Bronchial epithelial cell (primary cell): ENCODE measurements around the gene DLG1. TPM values are rescaled to one million over a fixed set of nuclear protein-coding genes. Genes with fewer than 3 reads are reported as not detected.

Experiments
- DNase-seq: peaks from one replicate; pipeline ENCODE4 v3.0.0-alpha.2; 2010; ENCODE audit warnings: low read depth
- FAIRE-seq: peaks from 2 replicates; lab custom pipeline; 2011; peaks lifted over from hg19 to GRCh38; lab: Jason Lieb, UNC
- H3K27me3 ChIP-seq: 2 replicates; pipeline ENCODE4 v1.5.1; 2011; ENCODE audit warnings: low read length; ENCODE audit not compliant: control insufficient read depth, insufficient read depth
- H3K36me3 ChIP-seq: 2 replicates; pipeline ENCODE4 v1.5.1; 2011; ENCODE audit warnings: low read length; ENCODE audit not compliant: control insufficient read depth, insufficient read depth
- H3K4me3 ChIP-seq: 2 replicates; pipeline ENCODE4 v1.5.1; 2011; ENCODE audit warnings: mild to moderate bottlenecking, low read depth, low read length, control low read depth
- total RNA-seq: library from RNA; depleted of rRNA; stranded (reverse); fragments of >200 nt; gene quantifications from 2 replicates; pipeline ENCODE4 v1.2.1, GENCODE V29; 2014
- TF ChIP-seq, protein P1 (sequence below): IDR thresholded peaks from 2 replicates; pipeline ENCODE4 v1.5.1; 2011; ENCODE audit warnings: mild to moderate bottlenecking, moderate library complexity, low read length, control low read depth, inconsistent platforms; ENCODE audit not compliant: insufficient read depth, severe bottlenecking

The DLG1 gene
- total RNA-seq, 1 donor from 2014 or later = 66.6 TPM

DNA sequence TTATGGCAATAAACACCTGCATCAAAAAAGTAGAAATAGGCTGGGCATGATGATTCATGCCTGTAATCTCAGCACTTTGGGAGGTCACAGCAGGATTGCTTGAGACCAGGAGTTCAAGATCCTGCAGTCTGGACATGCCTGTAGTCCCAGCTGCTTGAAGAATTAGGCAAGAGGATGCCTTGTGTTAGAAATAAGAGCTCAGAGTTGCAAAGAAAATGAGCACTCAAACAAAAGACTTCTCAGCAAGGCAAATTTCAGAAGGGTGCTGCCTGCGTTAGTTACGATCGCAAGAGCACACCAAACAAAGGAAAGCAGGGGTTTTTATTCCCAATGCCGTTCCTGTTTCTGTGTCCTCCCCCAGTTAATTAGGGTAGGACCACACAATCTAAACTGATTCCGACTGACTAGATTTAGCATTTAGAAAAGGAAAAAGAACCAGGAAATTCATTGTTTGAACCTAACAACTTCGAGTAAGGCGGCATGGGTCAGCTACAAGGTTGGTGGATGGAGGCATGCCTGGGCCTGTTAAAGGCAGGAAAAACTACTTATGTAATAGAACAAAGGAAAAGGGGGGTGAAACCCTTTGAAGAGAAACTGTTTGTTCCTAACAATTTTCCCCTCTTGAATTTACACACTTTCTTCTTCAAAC lies 55.5 kb downstream of the DLG1 start:
- DNase-seq (peak; percentile 40), FAIRE-seq (no peak)
- Histone ChIP-seq H3K36me3 (peaks cover 12% of the 10 kb centered on the region), H3K4me3 (no peak overlapping the region), H3K27me3 (no peaks in the 10 kb centered on the region)
- TF ChIP-seq, protein P1, sequence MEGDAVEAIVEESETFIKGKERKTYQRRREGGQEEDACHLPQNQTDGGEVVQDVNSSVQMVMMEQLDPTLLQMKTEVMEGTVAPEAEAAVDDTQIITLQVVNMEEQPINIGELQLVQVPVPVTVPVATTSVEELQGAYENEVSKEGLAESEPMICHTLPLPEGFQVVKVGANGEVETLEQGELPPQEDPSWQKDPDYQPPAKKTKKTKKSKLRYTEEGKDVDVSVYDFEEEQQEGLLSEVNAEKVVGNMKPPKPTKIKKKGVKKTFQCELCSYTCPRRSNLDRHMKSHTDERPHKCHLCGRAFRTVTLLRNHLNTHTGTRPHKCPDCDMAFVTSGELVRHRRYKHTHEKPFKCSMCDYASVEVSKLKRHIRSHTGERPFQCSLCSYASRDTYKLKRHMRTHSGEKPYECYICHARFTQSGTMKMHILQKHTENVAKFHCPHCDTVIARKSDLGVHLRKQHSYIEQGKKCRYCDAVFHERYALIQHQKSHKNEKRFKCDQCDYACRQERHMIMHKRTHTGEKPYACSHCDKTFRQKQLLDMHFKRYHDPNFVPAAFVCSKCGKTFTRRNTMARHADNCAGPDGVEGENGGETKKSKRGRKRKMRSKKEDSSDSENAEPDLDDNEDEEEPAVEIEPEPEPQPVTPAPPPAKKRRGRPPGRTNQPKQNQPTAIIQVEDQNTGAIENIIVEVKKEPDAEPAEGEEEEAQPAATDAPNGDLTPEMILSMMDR = no peak

DNA sequence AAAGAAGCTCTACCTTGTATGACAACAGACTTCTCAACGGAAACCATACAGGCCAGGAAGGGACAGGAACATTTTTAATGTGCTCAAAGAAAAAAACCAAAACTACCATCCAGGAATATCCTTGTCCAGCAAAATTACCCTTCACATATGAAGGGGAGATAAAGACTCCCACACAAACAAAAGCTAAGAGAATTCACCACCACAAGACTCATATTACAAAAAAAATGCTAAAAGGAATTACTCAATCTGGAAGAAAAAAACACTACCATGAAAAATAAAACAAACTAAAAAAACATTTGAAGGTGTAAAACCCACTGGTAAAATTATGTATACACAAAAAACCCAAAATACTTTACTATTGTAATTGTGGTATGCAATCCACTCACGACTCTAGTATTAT lies 57.2 kb downstream of the DLG1 start:
- Histone ChIP-seq H3K36me3 (peaks cover 8% of the 10 kb centered on the region), H3K4me3 (no peak overlapping the region), H3K27me3 (no peaks in the 10 kb centered on the region)
- DNase-seq = no peak
- FAIRE-seq = no peak
- TF ChIP-seq, protein P1 = no peak

DNA sequence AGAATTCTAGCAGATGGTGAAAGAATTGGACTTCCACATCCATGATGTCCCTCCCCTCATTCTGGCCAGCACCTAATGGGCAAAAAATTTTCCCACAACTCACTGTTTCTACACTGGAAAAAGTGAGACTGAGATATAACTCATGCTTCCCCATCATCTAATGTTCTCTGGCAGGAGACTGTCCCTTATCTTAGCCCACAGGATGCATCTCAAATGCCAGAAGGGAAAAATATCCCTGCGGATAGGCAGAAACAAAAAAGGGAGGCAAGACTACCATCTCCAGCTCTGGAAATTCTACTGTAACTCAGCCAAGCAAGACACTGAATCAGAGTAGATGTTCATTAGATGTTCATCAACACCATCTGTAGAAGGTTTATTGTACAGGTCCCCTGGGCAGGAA lies 58.6 kb downstream of the DLG1 start:
- H3K4me3 ChIP-seq = no peak overlapping the region
- no peaks in the 10 kb centered on the region for H3K27me3 ChIP-seq
- H3K36me3 ChIP-seq = peaks cover 8% of the 10 kb centered on the region
- DNase-seq (no peak), FAIRE-seq (no peak)
- TF ChIP-seq, protein P1 = no peak

DNA sequence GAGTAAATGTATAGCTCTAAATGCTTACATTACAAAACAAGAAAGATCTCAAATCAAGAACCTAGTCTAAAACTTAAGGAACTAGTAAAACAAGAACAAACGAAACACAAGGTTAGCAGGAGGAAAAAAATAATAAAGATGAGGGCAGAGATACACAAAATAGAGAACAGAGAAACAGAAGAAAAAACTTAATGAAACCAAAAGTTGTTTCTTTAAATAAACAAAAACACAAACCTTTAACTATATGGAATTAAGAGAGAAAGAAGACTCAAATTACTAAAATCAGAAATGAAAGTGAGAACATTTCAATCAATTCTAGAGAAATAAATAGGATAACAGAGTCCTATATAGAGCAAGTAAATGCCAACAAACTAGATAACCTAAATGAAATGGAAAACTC lies 59.6 kb downstream of the DLG1 start:
- no peak for FAIRE-seq
- TF ChIP-seq, protein P1 = no peak
- DNase-seq = no peak
- peaks cover 2% of the 10 kb centered on the region for H3K36me3 ChIP-seq
- H3K4me3 ChIP-seq = no peak overlapping the region
- no peaks in the 10 kb centered on the region for H3K27me3 ChIP-seq

DNA sequence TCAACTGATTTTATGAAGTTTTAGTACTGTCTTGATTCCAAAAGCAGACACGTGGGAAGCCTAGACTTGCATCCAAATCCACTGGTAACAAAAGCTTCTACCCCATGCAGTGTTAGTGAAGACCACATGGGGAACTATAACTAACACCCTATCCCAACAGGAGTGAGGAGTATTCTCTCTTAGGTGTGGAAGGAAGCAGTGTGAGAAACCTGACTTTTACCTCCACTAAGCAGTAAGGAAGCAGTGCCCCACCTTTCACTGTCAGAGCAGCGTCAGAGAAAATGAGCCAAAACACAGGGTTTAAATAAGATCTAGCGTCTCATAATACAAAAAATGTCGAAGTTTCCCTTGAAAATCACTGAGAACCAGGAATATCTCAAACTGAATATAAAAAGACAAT lies 60.5 kb downstream of the DLG1 start:
- TF ChIP-seq, protein P1 = no peak
- no peaks in the 10 kb centered on the region for H3K27me3 ChIP-seq
- peaks cover 2% of the 10 kb centered on the region for H3K36me3 ChIP-seq
- H3K4me3 ChIP-seq = no peak overlapping the region
- FAIRE-seq (no peak), DNase-seq (no peak)

DNA sequence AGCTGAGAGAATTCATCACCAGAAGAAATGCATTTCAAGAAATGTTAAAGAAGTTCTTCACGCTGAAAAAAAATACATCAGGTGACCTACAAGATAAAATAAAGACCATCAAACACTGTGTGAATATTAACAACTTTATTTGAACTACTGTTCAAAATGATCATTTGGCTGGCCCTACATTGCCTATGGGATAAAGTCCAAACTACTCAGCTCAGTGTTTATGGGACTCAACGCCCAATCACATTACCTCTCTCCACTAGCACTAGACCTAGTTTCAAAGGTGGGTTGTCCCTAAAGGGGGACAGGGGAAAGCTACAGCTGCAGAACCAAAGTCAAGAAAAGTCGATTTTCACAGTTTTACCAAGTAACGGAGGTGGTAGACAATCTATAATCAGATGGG lies 62.0 kb downstream of the DLG1 start:
- DNase-seq = no peak

More for the DNA sequence above, 62.0 kb downstream of the DLG1 start:
- TF ChIP-seq, protein P1 = no peak
- Histone ChIP-seq H3K4me3 (no peak overlapping the region), H3K36me3 (no peaks in the 10 kb centered on the region), H3K27me3 (no peaks in the 10 kb centered on the region)
- no peak for FAIRE-seq
